DLD1 (cell line): ENCODE measurements around the gene INO80D.
"Not testable (repeated sequence)": the region's sequence is repeated elsewhere in the genome, so short reads cannot be mapped to it uniquely, and the experiment has no call there.

Experiments used
- in situ Hi-C: cut with HindIII; loops from 2 replicates; pipeline ENCODE4 v1.10.0; 2017; ENCODE audit warnings: low sequenced_read_pairs

Gene INO80D

GRCh38 chr2:206084870-206085741 lies 868 bp downstream of the INO80D start:
- in situ Hi-C loops, result no loop called here

- in situ Hi-C loops, result no loop called here
These were observed 1.5 kb downstream of the INO80D start for GRCh38 chr2:206084439-206084869.

GRCh38 chr2:206083602-206084438 lies 2.2 kb downstream of the INO80D start:
- in situ Hi-C loops, result no loop called here

DNA sequence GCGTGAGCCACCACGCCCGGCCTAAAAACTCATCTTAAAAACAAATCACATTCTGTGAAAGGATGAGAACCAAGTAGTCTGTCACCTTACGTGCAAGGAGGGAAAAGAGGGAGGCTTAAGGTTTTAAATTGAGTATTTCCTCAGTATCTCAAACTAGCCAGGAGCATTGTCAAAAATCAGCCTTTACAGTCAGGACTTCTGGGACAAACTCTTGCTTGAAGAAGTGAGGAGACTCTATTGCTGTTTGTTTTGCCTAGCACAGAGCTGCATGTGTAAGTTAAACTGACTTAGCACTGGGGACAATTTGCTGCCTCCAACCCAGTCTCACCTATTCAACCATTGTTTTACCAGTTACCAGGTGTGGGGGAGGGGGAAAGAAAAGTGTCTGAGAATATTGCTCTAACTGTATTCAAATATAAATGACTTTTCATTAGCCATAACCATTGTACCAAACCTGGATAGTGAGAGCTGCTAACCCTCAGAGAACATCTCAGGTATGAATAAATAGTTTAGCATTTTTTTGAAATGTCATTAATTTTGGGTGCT lies 3.6 kb downstream of the INO80D start:
- in situ Hi-C loops, result no loop called here

DNA sequence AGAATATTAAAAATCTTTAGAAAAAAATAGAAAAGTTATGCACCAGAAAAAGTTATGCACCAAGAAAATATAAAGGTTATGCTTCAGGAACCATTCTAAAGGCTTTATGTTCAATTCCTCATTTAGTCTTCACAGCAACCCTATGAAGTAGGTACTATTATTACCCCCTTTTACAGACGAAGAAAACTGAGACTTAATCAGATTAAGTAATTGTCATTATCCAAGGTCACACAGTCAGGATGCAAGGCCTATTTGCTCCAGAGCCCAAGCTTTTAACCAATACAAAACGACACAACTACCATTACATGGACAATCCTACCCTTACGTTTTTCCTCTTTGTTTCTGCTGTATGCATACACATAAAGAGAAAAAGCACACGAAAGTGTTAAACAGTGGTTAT lies 5.0 kb downstream of the INO80D start:
- in situ Hi-C loops, result no loop called here

DNA sequence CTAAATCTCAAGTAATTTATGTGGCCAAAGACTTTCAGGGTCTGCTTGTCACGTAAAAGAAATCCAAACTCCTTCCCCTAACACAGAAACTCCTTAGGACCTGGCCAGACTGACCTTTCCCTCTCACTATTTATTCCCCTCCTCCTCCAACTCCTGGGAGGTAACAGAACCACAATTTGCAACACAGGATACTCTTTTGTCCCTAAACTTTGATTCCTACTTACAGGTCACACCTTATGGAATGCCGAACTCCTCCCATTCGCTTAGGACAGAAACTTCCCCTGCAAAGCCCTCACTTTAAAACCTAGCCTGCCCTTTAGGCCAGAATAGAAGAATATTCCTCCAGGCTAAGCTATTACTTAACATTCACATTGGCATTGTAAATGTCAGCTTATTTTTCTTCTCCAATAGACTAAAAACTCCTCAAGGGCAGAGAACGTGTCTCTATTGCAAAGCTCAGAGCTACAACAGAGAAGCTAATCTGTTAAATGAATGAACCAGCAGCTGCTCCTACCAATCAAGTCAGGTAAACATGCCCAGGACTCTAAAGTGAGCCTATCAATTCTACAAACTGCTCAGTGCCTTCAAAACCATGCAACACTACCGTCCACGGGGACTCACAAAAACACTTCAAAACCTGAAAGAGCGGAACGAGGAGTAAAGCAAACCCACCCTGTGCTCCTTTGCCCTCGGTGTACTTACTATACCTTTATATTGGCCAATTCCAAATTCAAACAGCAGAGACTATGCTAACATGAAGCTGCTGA lies 6.1 kb downstream of the INO80D start:
- in situ Hi-C loops, result no loop called here

DNA sequence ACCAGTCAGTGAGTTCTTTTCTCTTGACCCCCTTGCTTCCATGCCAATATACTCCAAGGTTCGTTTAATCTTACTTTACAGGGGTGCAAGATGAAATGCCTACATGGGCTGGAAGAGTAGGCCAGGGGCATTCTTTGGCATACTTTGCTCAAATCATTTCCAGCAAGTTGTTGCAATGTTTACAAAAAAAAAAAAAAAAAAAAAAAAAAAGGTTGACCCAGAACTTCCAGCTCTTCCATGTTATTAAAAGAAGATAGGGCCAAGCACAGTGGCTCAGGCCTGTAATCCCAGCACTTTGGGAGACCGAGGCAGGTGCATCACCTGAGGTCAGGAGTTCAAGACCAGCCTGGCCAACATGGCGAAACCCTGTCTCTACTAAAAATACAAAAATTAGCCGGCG lies 8.1 kb downstream of the INO80D start:
- in situ Hi-C loops, result not testable (repeated sequence)

DNA sequence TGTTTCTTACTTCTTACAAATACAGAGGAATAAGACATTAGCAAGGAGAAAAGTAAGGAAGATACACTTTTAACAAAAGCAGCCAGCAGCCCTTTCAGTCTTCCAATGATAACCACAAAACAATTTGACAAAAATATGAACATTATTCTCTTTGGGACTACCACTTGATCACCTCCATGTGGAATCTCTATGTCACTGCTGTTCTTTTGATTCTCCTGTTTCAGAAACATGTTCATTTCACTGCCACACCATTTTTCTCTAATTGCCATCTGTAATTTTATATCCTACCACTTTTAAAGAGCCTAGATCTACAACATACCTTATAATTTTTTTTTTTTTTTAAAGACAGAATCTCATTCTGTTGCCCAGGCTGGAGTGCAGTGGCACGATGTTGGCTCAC lies 10.9 kb downstream of the INO80D start:
- in situ Hi-C loops, result no loop called here

GRCh38 chr2:206071807-206072206 lies 14.2 kb downstream of the INO80D start:
- in situ Hi-C loops, result no loop called here

- in situ Hi-C loops, result no loop called here
These were observed 16.6 kb downstream of the INO80D start for GRCh38 chr2:206069417-206069816.

GRCh38 chr2:206068207-206068606 lies 17.8 kb downstream of the INO80D start:
- in situ Hi-C loops, result no loop called here

- in situ Hi-C loops, result no loop called here
These were observed 21.9 kb downstream of the INO80D start for GRCh38 chr2:206064077-206064476.

DNA sequence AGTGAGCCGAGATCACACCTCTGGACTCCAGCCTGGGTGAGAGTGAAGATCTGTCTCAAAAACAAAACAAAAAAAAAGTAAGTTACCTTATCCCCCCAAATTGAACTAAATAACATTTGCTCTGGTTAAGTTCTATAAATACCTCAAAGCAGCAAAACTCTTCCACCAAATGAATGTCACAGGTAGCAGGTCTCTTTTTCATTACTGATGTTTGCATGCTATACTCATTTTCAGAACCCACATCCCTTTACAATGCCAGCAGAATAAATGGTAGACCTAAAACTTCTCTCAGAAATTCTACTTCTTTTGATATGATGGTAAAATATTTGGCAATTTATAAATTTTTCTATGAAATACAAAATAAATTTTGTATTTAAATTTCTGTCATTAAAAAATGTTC lies 22.3 kb downstream of the INO80D start:
- in situ Hi-C loops, result no loop called here

DNA sequence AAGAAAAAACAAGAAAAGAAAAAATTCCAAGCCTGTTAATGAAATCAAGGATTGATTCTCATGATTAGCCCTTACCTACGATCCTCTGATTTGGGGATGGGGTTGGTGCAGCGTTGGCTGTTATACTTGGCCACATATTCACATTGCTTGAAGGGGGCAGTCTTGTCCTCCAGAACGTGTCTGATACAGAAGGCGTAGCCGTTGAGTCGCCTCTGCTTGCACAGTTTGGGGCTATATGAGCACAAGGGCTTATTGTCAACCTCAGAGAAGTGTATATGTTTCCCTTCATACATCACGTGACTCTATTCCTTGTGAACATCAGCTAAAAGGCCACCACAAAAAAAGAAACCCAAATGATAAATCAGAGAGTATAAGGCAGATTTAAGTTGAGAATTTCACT lies 23.2 kb downstream of the INO80D start:
- in situ Hi-C loops, result no loop called here

DNA sequence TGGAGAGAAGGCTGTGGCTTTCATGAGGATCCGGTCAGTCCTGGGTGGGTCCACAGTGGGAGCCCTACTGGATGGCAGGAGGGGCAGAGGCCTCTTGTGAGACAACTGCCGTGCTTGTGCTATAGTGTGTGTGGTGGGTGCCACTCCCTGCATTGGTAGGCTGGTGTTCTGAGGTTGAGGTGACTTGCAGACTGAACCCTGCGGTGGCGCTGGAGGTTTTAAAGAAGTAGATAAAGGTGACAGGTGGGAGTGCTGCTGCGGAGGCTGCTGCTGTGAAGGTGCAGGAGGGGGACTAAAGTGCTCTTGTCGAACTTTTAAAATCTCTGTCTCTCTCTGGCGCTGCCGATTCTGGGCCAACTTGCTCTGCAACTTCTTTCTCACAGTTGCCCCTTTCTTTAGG lies 29.7 kb downstream of the INO80D start:
- in situ Hi-C loops, result no loop called here

- in situ Hi-C loops, result no loop called here
These were observed 31.0 kb downstream of the INO80D start for GRCh38 chr2:206054952-206055351.

DNA sequence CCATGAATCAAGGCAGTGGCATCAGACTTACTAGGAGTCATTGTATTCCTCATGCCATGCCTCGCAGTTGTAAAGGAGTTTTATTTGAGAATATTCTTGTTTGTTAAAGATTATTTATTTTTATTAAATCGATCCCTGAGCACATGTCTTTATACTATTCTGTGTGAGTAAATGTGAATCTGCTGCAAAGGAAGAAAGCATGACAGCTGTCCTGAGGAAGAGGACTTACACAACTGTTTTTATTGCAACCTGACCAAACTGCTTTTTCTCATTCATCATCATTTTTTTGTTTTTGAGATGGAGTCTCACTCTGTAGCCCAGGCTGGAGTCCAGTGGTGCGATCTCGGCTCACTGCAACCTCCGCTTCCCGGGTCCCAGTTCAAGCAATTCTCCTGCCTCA lies 34.1 kb downstream of the INO80D start:
- in situ Hi-C loops, result no loop called here

GRCh38 chr2:206049392-206049791 lies 36.6 kb downstream of the INO80D start:
- in situ Hi-C loops, result no loop called here

DNA sequence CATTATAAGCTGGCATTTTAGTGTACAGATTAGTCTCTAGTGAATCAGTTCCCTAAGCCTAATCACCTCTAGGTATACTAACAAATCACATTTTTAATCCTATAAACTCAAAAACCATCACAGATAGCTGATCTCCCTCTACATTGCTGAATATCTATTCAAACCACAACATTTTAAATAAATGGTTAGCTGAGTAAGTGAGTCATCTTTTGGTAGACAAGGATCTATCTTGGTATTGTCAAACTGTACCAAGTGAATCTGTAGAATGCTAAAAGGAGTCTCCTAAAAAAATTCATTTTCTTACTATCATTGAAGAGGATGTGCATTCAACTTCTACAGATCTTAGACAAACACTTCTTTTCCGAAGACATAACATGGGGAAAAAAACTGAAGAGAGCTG lies 40.7 kb downstream of the INO80D start:
- in situ Hi-C loops, result no loop called here

- in situ Hi-C loops, result no loop called here
These were observed 45.4 kb downstream of the INO80D start for GRCh38 chr2:206040525-206040924.

DNA sequence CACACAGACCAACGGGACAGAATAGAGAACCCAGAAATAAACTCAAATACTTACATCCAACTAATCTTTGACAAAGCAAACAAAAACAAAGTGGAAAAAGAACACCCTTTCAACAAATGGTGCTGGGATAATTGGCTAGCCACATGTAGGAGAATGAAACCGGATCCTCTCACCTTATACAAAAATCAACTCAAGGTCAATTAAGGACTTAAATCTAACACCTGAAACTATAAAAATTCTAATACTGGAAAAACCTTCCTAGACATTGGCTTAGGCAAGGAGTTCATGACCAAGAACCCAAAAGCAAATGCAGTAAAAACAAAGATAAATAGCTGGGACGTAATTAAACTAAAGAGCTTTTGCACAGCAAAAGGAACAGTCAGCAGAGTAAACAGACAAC lies 50.6 kb downstream of the INO80D start:
- in situ Hi-C loops, result not testable (repeated sequence)
